Measurements from ENCODE around the gene SMARCC2.
"Not testable (repeated sequence)": the region's sequence is repeated elsewhere in the genome, so short reads cannot be mapped to it uniquely, and the experiment has no call there.

Gene SMARCC2

GRCh38 chr12:56118688-56119357 lies 70.5 kb downstream of the SMARCC2 start:
- no peak for DNase-seq

- DNase-seq = peak; percentile 69
Observed at GRCh38 chr12:56117778-56118687, 71.2 kb downstream of the SMARCC2 start, which contains the start of gene ZC3H10. Gene ZC3H10, plus strand, starts transcription at chr12:56118266. Its CDS starts 2,297 bp downstream, at chr12:56120563.

DNA sequence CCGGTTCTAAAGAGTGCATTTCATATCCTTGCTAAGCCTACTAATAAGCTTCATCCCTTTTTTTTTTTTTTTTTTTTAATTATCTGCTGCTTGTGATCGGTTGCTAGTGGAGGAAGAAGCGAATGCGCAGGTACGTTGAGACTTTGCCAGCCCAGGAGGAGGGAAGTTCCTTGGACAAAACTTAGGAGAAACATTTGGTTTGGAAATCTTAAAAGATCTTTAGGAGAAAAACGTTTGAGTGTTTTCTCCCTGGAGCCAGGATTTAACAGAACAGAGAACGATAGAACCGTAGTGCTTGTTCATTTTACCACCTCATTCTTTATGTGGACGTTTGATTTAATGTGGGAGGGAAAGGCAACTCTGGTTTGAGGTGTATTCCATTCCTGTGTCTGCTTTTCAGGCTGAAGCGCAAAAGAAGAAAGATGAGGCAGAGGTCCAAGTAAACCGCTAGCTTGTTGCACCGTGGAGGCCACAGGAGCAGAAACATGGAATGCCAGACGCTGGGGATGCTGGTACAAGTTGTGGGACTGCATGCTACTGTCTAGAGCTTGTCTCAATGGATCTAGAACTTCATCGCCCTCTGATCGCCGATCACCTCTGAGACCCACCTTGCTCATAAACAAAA lies 72.1 kb downstream of the SMARCC2 start:
- DNase-seq = not testable (repeated sequence)

- no peak for DNase-seq
Observed at GRCh38 chr12:56116267-56117081, 72.8 kb downstream of the SMARCC2 start, which contains the start of gene RPL41. Gene RPL41, plus strand, starts transcription at chr12:56116633.

DNA sequence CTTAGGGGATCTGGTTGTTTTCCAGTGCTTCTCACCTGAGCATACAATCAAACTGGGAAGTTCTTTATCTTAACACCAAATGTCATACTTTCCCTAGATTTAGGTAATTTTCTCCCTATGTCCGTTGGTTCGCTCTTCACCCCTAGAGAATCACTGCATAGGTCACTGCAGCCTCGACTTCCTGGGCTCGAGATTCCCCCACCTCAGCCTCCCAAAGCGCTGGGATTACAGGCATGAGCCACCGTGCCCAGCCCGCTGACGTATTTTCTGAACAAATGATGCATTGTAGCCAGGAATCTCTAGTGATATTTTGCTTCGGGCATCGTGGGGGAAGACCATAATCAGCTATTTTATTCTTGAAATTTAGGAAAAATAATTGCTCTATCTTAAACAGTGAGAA lies 74.0 kb downstream of the SMARCC2 start:
- DNase-seq = no peak

DNA sequence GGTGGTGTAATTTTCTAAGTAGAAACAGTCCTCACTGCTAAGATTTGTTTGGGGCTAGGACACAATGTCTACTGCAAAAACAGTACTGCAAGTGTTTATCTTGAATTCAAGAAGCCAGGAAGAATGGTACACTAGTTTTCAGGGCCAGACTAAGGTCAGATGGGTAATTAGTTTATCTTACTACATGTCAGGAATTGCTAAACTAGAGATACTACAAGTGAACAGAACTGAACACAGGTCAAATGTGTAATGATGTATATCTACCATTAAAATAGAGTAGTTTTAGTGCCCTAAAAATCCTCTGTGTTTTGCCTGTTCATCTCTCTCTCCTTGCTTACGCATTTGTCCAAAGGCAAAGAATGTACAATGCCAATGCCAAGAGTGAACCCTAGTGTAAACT lies 75.2 kb downstream of the SMARCC2 start:
- DNase-seq = no peak

Measured in 8988T (cell line).